BJ (cell line): ENCODE data around the gene LRRC72. TPM values are rescaled to one million over a fixed set of nuclear protein-coding genes. Genes with fewer than 3 reads are reported as not detected.

Experiments
- CTCF ChIA-PET: fragments of 350-600 bp; formaldehyde crosslinking; extraction: SDS; loops from one replicate; lab custom pipeline; 2021; ENCODE audit warnings: antibody characterized with exemption, inconsistent platforms; lab: Yijun Ruan, JAX
- POLR2A ChIA-PET: fragments of 300-600 bp; sonication (Branson Sonifier 250); formaldehyde crosslinking; extraction: SDS; loops from one replicate; lab custom pipeline; 2021; ENCODE audit warnings: antibody characterized with exemption; lab: Charles Lee
- DNase-seq: peaks from one replicate; pipeline ENCODE4 v3.0.0-alpha.2; 2011; ENCODE audit warnings: low read depth
- H3K27me3 ChIP-seq: 2 replicates; pipeline ENCODE4 v1.6.0; 2011; ENCODE audit warnings: low read length; ENCODE audit not compliant: control insufficient read depth, insufficient read depth
- H3K36me3 ChIP-seq: 2 replicates; pipeline ENCODE4 v1.5.1; 2011; ENCODE audit warnings: low read length; ENCODE audit not compliant: control insufficient read depth, insufficient read depth
- H3K4me3 ChIP-seq: 2 replicates; pipeline ENCODE4 v1.5.1; 2011; ENCODE audit warnings: low read depth, mild to moderate bottlenecking, control low read depth, low read length
- polyA plus RNA-seq: library from polyadenylated mRNA; depleted of rRNA; stranded (reverse); fragments of >200 nt; gene quantifications from 2 replicates; pipeline ENCODE4 v1.2.3, GENCODE V29; 2011
- TF ChIP-seq, protein P1 (sequence below): IDR thresholded peaks from 2 replicates; pipeline ENCODE4 v1.5.1; 2011; ENCODE audit warnings: low read depth, mild to moderate bottlenecking, control low read depth, inconsistent platforms, low read length, moderate library complexity; ENCODE audit not compliant: insufficient read depth

Gene LRRC72
- polyA plus RNA-seq, 1 experiment: not detected

DNA sequence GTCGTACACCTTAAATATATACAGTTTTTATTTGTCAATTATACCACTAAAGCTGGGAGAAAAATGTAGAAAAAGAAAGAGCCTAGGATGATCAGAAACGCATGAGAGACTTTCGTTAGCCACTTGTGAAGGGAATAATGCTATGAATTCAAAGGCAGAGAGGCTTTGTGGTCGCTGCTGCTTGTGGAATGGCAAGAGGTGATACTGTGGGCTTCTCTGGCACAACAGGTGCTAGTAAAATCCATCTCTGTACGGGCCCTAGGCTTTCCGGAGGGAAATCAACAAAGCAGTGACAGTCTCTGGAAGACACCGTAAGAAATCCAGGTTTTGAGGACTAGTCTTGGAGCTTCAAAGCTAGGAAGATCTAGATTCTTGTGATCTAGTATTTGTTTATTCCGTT is 52.6 kb downstream of the LRRC72 start:
- ChIA-PET POLR2A (no interaction called here), CTCF (interaction anchor here (2.1 kb wide), 1 partner anchor 14 kb away, joined by 8 read pairs; no protein-coding TSS in a partner anchor)
- no peaks in the 10 kb centered on the region for H3K27me3 ChIP-seq
- TF ChIP-seq, protein P1, sequence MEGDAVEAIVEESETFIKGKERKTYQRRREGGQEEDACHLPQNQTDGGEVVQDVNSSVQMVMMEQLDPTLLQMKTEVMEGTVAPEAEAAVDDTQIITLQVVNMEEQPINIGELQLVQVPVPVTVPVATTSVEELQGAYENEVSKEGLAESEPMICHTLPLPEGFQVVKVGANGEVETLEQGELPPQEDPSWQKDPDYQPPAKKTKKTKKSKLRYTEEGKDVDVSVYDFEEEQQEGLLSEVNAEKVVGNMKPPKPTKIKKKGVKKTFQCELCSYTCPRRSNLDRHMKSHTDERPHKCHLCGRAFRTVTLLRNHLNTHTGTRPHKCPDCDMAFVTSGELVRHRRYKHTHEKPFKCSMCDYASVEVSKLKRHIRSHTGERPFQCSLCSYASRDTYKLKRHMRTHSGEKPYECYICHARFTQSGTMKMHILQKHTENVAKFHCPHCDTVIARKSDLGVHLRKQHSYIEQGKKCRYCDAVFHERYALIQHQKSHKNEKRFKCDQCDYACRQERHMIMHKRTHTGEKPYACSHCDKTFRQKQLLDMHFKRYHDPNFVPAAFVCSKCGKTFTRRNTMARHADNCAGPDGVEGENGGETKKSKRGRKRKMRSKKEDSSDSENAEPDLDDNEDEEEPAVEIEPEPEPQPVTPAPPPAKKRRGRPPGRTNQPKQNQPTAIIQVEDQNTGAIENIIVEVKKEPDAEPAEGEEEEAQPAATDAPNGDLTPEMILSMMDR: no peak
- H3K36me3 ChIP-seq: no peaks in the 10 kb centered on the region
- H3K4me3 ChIP-seq: no peak overlapping the region
- DNase-seq: no peak

DNA sequence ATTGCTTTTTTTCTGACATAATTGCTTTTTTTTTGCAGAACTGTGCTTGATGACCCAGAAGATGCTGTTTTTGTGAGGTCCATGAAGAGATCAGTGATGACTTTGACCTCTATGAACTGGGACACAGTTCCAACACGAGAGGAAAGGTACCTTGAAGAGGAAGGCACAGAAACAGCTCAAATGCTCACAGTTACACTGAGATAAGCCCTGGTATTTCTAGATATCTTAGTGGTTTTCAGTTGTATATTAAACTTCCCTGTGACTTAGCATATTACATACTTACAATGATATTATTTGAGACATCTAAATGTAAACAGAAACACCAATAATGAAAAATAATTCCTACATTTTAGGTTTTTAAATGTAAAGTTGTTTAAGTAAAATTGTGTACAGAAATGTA is 54.7 kb downstream of the LRRC72 start:
- Histone ChIP-seq H3K36me3 (no peaks in the 10 kb centered on the region), H3K4me3 (no peak overlapping the region), H3K27me3 (no peaks in the 10 kb centered on the region)
- no peak for DNase-seq
- ChIA-PET POLR2A (no interaction called here), CTCF (no interaction called here)
- TF ChIP-seq, protein P1: no peak

DNA sequence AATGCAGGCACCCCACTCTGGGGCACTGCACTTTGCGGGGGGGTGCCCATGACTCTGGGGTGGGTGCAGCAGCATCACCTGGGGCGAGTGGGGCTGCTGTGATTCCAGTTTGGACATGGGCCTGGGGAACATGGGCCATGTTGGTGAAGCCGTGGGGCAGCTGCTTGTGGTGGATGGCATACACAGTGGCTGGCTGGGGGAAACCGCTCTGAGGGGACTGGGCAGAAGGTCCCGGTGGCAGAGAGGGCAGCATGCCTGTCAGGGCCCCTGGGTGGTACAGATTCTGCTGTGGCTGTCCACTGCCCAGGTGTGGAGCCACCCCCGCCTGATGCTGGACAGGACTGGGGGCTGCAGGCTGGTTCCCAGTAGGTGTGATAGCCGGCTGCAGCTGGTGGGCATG is 57.2 kb downstream of the LRRC72 start:
- no peak for DNase-seq
- Histone ChIP-seq H3K27me3 (no peaks in the 10 kb centered on the region), H3K36me3 (no peaks in the 10 kb centered on the region), H3K4me3 (no peak overlapping the region)
- POLR2A ChIA-PET: no interaction called here
- CTCF ChIA-PET: interaction anchor here (2.3 kb wide), 1 partner anchor 19 kb away, joined by 11 read pairs; no protein-coding TSS in a partner anchor
- TF ChIP-seq, protein P1: no peak

DNA sequence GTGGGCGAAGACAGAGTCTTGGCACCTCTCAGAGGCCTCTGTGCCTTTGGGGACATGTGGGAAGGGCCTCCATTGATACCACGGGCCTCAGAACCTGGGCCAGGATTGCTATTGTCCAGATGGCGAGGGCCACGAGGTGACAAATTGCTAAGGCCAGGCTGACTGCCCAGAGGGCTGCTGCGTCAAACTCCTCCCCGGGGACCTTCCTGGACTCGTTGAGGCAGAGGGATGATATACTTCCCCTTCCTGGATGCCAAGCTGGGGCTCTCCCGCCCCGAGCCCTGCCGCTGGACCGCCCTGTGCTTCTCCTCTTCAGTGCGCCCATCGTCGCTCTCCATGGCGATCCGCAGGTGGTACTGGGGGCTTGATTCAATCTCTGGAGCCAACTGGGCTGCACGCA is 58.9 kb downstream of the LRRC72 start:
- H3K36me3 ChIP-seq: no peaks in the 10 kb centered on the region
- ChIA-PET CTCF (interaction anchor here (0.5 to 1.5 kb wide), 2 partner anchors 487 to 936 kb away, joined by 3 read pairs; no protein-coding TSS in a partner anchor), POLR2A (no interaction called here)
- no peak for DNase-seq
- no peaks in the 10 kb centered on the region for H3K27me3 ChIP-seq
- H3K4me3 ChIP-seq: no peak overlapping the region
- TF ChIP-seq, protein P1: no peak

DNA sequence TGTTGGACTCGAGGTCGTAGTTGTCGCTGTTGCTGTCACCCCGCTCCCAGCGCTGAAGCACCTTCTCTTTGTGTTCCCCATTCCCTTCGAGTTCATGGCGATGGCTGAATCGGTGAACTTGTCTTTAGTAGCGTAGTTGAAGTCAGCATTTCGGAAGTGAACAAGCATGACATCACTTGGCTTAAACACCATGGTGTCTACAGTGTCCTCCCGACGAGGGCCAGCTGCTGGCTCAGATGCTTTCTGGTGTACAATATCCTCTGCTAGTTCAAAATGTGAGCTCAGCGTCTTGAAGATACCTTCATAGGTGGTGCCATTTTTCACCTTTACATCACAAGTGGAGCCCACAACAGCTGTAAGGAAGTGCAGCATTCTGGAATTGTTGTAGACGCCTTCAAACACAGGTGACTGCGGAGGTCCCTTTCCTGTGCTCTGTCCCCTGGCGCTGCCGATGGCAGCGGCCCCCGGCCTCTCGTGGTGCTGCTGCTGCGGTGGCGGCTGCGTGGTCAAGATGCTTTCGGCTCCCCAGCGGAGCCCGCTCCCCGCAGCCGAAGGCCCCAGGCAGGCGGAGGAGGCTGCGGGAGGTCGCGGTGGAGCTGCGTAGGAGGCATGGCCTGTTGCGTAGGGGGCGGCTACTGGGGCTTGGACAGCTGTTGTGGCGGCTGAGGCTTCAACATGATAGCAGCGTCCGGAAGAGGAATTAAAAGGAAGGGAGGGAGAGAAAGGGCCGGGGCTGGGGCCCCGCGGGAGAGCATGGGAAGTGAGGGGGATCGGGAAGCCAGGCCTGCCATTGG is 59.7 kb downstream of the LRRC72 start:
- DNase-seq: no peak
- no peak overlapping the region for H3K4me3 ChIP-seq
- ChIA-PET POLR2A (no interaction called here), CTCF (no interaction called here)
- TF ChIP-seq, protein P1: no peak
- no peaks in the 10 kb centered on the region for H3K27me3 ChIP-seq
- no peaks in the 10 kb centered on the region for H3K36me3 ChIP-seq
